Lower lobe of right lung (tissue), 2 donors: ENCODE measurements around the gene PEX5. TPM values are rescaled to one million over a fixed set of nuclear protein-coding genes. Genes with fewer than 3 reads are reported as not detected.

Experiments used
- ATAC-seq, 2 donors: fragments of 200-7000 bp; cut with Tn5 transposase; one replicate each; pipeline ENCODE4 v1.9.1; 2020 to 2022; ENCODE audit warnings: mild to moderate bottlenecking in 2 of 2, moderate library complexity in 2 of 2
- DNase-seq: peaks from one replicate; pipeline ENCODE4 v3.0.0-alpha.2; 2020
- H3K27ac ChIP-seq: fragments of 200-600 bp; one replicate; pipeline ENCODE4 v1.8.0; 2022
- H3K27me3 ChIP-seq: fragments of 200-600 bp; one replicate; pipeline ENCODE4 v1.8.0; 2022; ENCODE audit warnings: low read depth
- H3K36me3 ChIP-seq: fragments of 200-600 bp; one replicate; pipeline ENCODE4 v1.8.0; 2022; ENCODE audit warnings: mild to moderate bottlenecking
- H3K4me1 ChIP-seq: fragments of 200-600 bp; one replicate; pipeline ENCODE4 v1.8.0; 2022
- H3K4me3 ChIP-seq: fragments of 200-600 bp; one replicate; pipeline ENCODE4 v1.8.0; 2022; ENCODE audit warnings: mild to moderate bottlenecking
- H3K9me3 ChIP-seq: fragments of 200-600 bp; one replicate; pipeline ENCODE4 v1.8.0; 2022
- intact Hi-C: fragments of 100-400 bp; cut with DNase I; formaldehyde crosslinking; loops from one replicate; pipeline ENCODE4 v1.11.0; 2022
- total RNA-seq: library from RNA; stranded (reverse); fragmentation: NEBNext Ultra II Directional; extraction: Animal tissue kit (Norgen Biotek cat#: 25700); gene quantifications from one replicate; pipeline ENCODE4 v1.2.1, GENCODE V29; 2021
- TF ChIP-seq, protein P1 (sequence below): fragments of 200-600 bp; IDR thresholded peaks from one replicate; pipeline ENCODE4 v1.8.0; 2022; ENCODE audit warnings: antibody characterized with exemption, mild to moderate bottlenecking
- donor health status: DM: no; HTN: yes; CAD: no; lungs with severe emphysema.

PEX5 gene
- total RNA-seq, 1 donor from 2014 or later = 47.8 TPM

DNA sequence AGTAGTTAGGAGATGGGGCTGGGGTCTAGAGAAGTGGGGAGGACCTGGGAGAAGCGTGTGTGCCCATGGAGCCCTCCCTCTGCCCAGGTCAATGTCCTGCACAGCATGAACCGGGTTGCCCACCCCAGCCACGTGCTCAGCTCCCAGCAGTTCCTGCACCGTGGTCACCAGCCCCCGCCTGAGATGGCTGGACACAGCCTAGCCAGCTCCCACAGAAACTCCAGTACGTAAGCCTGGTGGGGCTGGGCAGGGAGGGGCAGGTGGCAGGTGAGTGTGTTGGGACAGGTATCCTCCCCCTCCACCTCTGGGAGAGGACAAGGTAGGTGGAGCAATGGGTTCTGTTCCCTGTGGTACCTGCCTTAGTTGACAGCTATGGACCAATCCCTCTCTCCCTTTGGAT is 38.6 kb upstream of the PEX5 start:
- no peak overlapping the region for H3K27ac ChIP-seq
- TF ChIP-seq, protein P1, sequence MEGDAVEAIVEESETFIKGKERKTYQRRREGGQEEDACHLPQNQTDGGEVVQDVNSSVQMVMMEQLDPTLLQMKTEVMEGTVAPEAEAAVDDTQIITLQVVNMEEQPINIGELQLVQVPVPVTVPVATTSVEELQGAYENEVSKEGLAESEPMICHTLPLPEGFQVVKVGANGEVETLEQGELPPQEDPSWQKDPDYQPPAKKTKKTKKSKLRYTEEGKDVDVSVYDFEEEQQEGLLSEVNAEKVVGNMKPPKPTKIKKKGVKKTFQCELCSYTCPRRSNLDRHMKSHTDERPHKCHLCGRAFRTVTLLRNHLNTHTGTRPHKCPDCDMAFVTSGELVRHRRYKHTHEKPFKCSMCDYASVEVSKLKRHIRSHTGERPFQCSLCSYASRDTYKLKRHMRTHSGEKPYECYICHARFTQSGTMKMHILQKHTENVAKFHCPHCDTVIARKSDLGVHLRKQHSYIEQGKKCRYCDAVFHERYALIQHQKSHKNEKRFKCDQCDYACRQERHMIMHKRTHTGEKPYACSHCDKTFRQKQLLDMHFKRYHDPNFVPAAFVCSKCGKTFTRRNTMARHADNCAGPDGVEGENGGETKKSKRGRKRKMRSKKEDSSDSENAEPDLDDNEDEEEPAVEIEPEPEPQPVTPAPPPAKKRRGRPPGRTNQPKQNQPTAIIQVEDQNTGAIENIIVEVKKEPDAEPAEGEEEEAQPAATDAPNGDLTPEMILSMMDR = no peak
- intact Hi-C loops = no loop called here
- H3K9me3 ChIP-seq = no peaks in the 10 kb centered on the region
- peaks cover 57% of the 10 kb centered on the region for H3K36me3 ChIP-seq
- no peaks in the 10 kb centered on the region for H3K27me3 ChIP-seq
- no peak for ATAC-seq
- no peak for DNase-seq
- peaks cover 17% of the 10 kb centered on the region for H3K4me1 ChIP-seq
- no peak overlapping the region for H3K4me3 ChIP-seq

DNA sequence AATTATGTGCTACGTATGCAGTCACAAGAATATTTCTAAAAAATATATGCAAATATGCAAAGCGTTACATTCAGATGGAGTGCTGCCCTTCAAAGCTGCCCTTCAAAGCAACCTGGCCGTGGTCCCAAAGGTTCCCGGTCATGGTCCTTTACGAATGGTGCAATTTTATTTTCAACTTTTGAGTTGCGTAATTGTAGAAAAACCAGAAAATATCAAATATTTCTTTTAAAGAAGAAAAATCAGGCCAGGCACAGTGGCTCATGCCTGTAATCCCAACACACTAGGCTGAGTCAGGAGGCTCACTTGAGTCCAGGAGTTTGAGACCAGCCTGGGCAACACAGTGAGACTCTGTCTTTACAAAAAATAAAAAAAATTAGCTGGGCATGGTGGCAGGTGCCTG is 38.0 kb upstream of the PEX5 start:
- Histone ChIP-seq H3K27me3 (no peaks in the 10 kb centered on the region), H3K27ac (no peak overlapping the region), H3K4me1 (peaks cover 18% of the 10 kb centered on the region), H3K4me3 (no peak overlapping the region), H3K9me3 (no peaks in the 10 kb centered on the region), H3K36me3 (peaks cover 50% of the 10 kb centered on the region)
- DNase-seq = peak; percentile 68
- TF ChIP-seq, protein P1 = no peak
- intact Hi-C loops = no loop called here
- ATAC-seq = peak in 1 of 2 donors; percentile 32

DNA sequence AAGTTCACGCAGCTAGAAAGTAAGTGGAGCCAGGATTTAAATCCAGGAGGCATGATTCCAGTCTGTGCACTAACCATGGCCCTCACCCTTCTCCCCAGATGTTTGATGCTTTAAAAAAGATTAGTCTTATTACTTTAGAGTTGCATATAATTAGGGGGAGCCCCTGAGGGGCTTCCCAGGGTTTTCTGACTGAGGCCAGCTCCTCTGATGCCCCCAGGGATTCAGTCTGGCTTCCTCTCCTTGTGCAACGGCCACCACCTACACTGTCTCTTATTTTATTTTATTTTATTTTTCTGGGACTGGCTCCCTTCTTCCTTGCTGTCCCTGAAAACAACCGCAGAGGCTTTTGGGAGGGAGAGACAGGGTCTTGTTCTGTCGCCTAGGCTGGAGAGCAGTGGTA is 36.7 kb upstream of the PEX5 start:
- Histone ChIP-seq H3K27me3 (no peaks in the 10 kb centered on the region), H3K4me1 (peaks cover 18% of the 10 kb centered on the region), H3K9me3 (no peaks in the 10 kb centered on the region), H3K27ac (peak overlapping the region; percentile 7), H3K4me3 (no peak overlapping the region), H3K36me3 (peaks cover 45% of the 10 kb centered on the region)
- DNase-seq (no peak), ATAC-seq (no peak)
- TF ChIP-seq, protein P1 = no peak
- intact Hi-C loops = no loop called here

DNA sequence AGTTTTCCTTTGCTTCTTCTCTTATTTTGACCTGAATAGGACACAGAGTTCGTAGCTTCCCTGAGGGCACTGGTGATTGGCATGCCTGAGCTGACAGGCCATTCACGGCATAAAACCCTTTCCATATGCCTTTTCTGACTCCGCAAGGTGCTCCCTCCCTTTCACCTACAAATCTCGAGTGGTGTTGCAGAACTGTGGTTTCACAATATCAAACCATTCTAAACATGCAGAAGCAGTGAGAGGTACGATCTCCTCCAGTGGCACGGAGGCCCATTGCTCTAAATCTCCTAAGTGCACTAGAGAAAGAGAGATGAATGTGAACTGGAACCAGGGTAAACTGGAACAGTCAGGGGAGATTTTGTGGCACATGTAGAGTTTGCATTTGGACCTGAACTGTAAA is 35.4 kb upstream of the PEX5 start:
- ATAC-seq = peak; percentile 55 to 61
- intact Hi-C loops = no loop called here
- H3K4me3 ChIP-seq = no peak overlapping the region
- peak overlapping the region; percentile 22 for H3K27ac ChIP-seq
- no peaks in the 10 kb centered on the region for H3K27me3 ChIP-seq
- H3K4me1 ChIP-seq = peaks cover 18% of the 10 kb centered on the region
- TF ChIP-seq, protein P1 = no peak
- no peaks in the 10 kb centered on the region for H3K9me3 ChIP-seq
- no peak for DNase-seq
- peaks cover 38% of the 10 kb centered on the region for H3K36me3 ChIP-seq

DNA sequence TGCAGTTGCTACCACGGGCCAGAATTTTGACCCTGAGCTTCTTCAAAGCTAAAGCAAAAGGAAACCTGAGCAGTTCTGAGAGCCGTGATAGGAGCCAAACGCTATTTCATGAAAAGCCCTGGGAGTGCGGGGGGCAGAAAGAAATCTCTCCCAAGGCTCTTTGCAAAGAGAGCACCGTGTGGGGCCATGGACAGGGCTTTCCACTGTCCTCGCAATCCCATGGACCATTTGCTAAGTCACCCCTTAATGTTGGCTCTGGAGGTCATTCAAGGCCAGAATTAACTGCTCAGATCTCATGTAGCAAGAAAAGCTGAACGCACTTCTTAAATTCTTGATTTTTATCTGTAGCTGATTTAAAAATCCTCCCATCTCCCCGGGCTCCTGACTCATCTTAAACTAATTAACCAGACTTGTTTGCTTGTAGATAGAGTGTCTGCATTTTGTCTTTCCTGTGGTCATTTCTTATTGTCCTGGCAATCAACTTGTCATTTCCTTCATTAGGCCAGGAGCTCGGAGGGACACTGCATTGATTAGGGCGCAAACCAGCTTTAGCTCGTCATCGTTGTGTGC is 34.5 kb upstream of the PEX5 start:
- TF ChIP-seq, protein P1 = no peak
- no peaks in the 10 kb centered on the region for H3K27me3 ChIP-seq
- H3K27ac ChIP-seq = peak overlapping the region; percentile 10
- H3K4me1 ChIP-seq = peaks cover 18% of the 10 kb centered on the region
- H3K4me3 ChIP-seq = no peak overlapping the region
- DNase-seq = no peak
- no peak for ATAC-seq
- H3K36me3 ChIP-seq = peaks cover 29% of the 10 kb centered on the region
- no peaks in the 10 kb centered on the region for H3K9me3 ChIP-seq
- intact Hi-C loops = no loop called here
